H9 (cell line): Measurements from ENCODE around the gene CALR. TPM values are rescaled to one million over a fixed set of nuclear protein-coding genes. Genes with fewer than 3 reads are reported as not detected.

Source experiments
- DNase-seq: peaks from one replicate; pipeline ENCODE4 v3.0.0-alpha.2; 2017
- H2AFZ ChIP-seq: one replicate; pipeline ENCODE4 v1.6.1; 2013; ENCODE audit warnings: mild to moderate bottlenecking, low read length, control low read depth, moderate library complexity
- H2AK5ac ChIP-seq: 2 replicates; pipeline ENCODE4 v1.6.1; 2013; ENCODE audit warnings: low read length, control low read depth, mixed read lengths; ENCODE audit not compliant: insufficient read length
- H2BK120ac ChIP-seq: one replicate; pipeline ENCODE4 v1.6.1; 2013; ENCODE audit warnings: low read depth, mild to moderate bottlenecking, low read length, control low read depth, inconsistent platforms; ENCODE audit not compliant: poor library complexity, severe bottlenecking
- H2BK12ac ChIP-seq: 2 replicates; pipeline ENCODE4 v1.6.1; 2013; ENCODE audit warnings: low read length, control low read depth, mixed read lengths, low read depth; ENCODE audit not compliant: insufficient read length
- H2BK15ac ChIP-seq: 2 replicates; pipeline ENCODE4 v1.6.1; 2013; ENCODE audit warnings: low read depth, low read length, control low read depth
- H2BK20ac ChIP-seq: one replicate; pipeline ENCODE4 v1.6.1; 2013; ENCODE audit warnings: low read depth, mild to moderate bottlenecking, low read length, control low read depth, inconsistent platforms; ENCODE audit not compliant: poor library complexity, severe bottlenecking
- H2BK5ac ChIP-seq: 2 replicates; pipeline ENCODE4 v1.6.1; 2013; ENCODE audit warnings: low read length, control low read depth, mixed read lengths; ENCODE audit not compliant: insufficient read length
- H3K14ac ChIP-seq: 2 replicates; pipeline ENCODE4 v1.6.1; 2013; ENCODE audit warnings: low read length, control low read depth; ENCODE audit not compliant: insufficient read depth
- H3K18ac ChIP-seq: 2 replicates; pipeline ENCODE4 v1.6.1; 2013; ENCODE audit warnings: low read depth, mild to moderate bottlenecking, mixed read lengths, low read length, control low read depth; ENCODE audit not compliant: insufficient read length
- H3K23ac ChIP-seq: 2 replicates; pipeline ENCODE4 v1.6.1; 2013; ENCODE audit warnings: low read length, control low read depth, mixed read lengths, low read depth; ENCODE audit not compliant: insufficient read length
- H3K23me2 ChIP-seq: 2 replicates; pipeline ENCODE4 v1.6.1; 2013; ENCODE audit warnings: low read depth, mild to moderate bottlenecking, mixed read lengths, low read length, control low read depth; ENCODE audit not compliant: insufficient read length, poor library complexity, severe bottlenecking
- H3K27ac ChIP-seq: 2 replicates; pipeline ENCODE4 v1.5.1; 2013; ENCODE audit warnings: low read length, control low read depth, mixed read lengths, low read depth; ENCODE audit not compliant: insufficient read length
- H3K27me3 ChIP-seq: 2 replicates; pipeline ENCODE4 v1.6.1; 2013; ENCODE audit warnings: low read length, control low read depth, inconsistent platforms; ENCODE audit not compliant: insufficient read depth
- H3K4ac ChIP-seq: 2 replicates; pipeline ENCODE4 v1.6.1; 2013; ENCODE audit warnings: low read depth, mild to moderate bottlenecking, control low read depth, inconsistent platforms, low read length, moderate library complexity
- H3K4me1 ChIP-seq: 2 replicates; pipeline ENCODE4 v1.6.1; 2013; ENCODE audit warnings: low read length, control low read depth, inconsistent platforms; ENCODE audit not compliant: insufficient read depth
- H3K4me2 ChIP-seq: 2 replicates; pipeline ENCODE4 v1.6.1; 2013; ENCODE audit warnings: low read length, control low read depth, mixed read lengths; ENCODE audit not compliant: insufficient read length, insufficient read depth
- H3K56ac ChIP-seq: 2 replicates; pipeline ENCODE4 v1.6.1; 2013; ENCODE audit warnings: low read depth, mild to moderate bottlenecking, mixed read lengths, low read length, control low read depth; ENCODE audit not compliant: insufficient read length
- H3K79me1 ChIP-seq: 2 replicates; pipeline ENCODE4 v1.6.1; 2013; ENCODE audit warnings: low read depth, mild to moderate bottlenecking, moderate library complexity, low read length, control low read depth, inconsistent platforms; ENCODE audit not compliant: insufficient read depth, poor library complexity, severe bottlenecking
- H3K79me2 ChIP-seq: 2 replicates; pipeline ENCODE4 v1.6.1; 2013; ENCODE audit warnings: low read length, control low read depth, inconsistent platforms; ENCODE audit not compliant: insufficient read depth
- H3K9ac ChIP-seq: 2 replicates; pipeline ENCODE4 v1.6.1; 2013; ENCODE audit warnings: low read length, control low read depth, mixed read lengths; ENCODE audit not compliant: insufficient read length; ENCODE audit errors: extremely low read depth
- H3K9me3 ChIP-seq: one replicate; pipeline ENCODE4 v1.6.1; 2013; ENCODE audit warnings: low read depth, low read length, inconsistent platforms; ENCODE audit not compliant: control insufficient read depth
- H3T11ph ChIP-seq: one replicate; pipeline ENCODE4 v1.6.1; 2013; ENCODE audit warnings: mild to moderate bottlenecking, low read length, control low read depth, inconsistent platforms
- H4K20me1 ChIP-seq: one replicate; pipeline ENCODE4 v1.6.1; 2013; ENCODE audit not compliant: control insufficient read depth, insufficient read length, insufficient read depth
- H4K5ac ChIP-seq: 2 replicates; pipeline ENCODE4 v1.6.1; 2013; ENCODE audit warnings: low read depth, mild to moderate bottlenecking, mixed read lengths, low read length, control low read depth; ENCODE audit not compliant: insufficient read length
- H4K8ac ChIP-seq: replicated peaks from 2 replicates; pipeline ENCODE4 v1.6.1; 2013; ENCODE audit warnings: low read length, control low read depth, mixed read lengths, low read depth; ENCODE audit not compliant: insufficient read length
- H4K91ac ChIP-seq: 2 replicates; pipeline ENCODE4 v1.6.1; 2013; ENCODE audit warnings: low read depth, mild to moderate bottlenecking, moderate library complexity, mixed read lengths, low read length, control low read depth; ENCODE audit not compliant: insufficient read length
- H3K27ac Mint-ChIP-seq, 3 experiments: 2 replicates in 2 of 3; 3 replicates in 1 of 3; pipeline ENCODE4 v1.8.0; 2020 to 2021; ENCODE audit warnings: mixed read lengths in 3 of 3, mild to moderate bottlenecking in 1 of 3, moderate library complexity in 1 of 3
- H3K27me3 Mint-ChIP-seq: 2 replicates; pipeline ENCODE4 v1.8.0; 2021; ENCODE audit warnings: low read depth, mild to moderate bottlenecking, moderate library complexity, mixed read lengths
- H3K36me3 Mint-ChIP-seq, 3 experiments: 2 replicates in 2 of 3; 3 replicates in 1 of 3; pipeline ENCODE4 v1.8.0; 2020 to 2021; ENCODE audit warnings: low read depth in 3 of 3, mixed read lengths in 3 of 3; ENCODE audit not compliant: insufficient read depth in 1 of 3
- H3K4me1 Mint-ChIP-seq, 2 experiments: 2 replicates each; pipeline ENCODE4 v1.8.0; 2020; ENCODE audit warnings: mixed read lengths in 2 of 2
- H3K4me3 Mint-ChIP-seq, 2 experiments: 2 replicates in 1 of 2; 3 replicates in 1 of 2; pipeline ENCODE4 v1.8.0; 2020 to 2021; ENCODE audit warnings: mild to moderate bottlenecking in 2 of 2, mixed read lengths in 2 of 2, moderate library complexity in 1 of 2
- H3K9me3 Mint-ChIP-seq, 2 experiments: 2 replicates in 1 of 2; 3 replicates in 1 of 2; pipeline ENCODE4 v1.8.0; 2020; ENCODE audit warnings: mild to moderate bottlenecking in 2 of 2, mixed read lengths in 2 of 2, moderate library complexity in 1 of 2
- WGBS: extraction: QIAGEN DNeasy Blood & Tissue Kit; methylation state at CpG from one replicate; pipeline ENCODE4 v1.1.7; 2013; ENCODE audit warnings: missing lambda C conversion rate, low lambda C conversion rate, mixed read lengths; ENCODE audit not compliant: insufficient read length; ENCODE audit errors: extremely low coverage; 5-methylcytosine and 5-hydroxymethylcytosine counted together
- total RNA-seq: library from RNA; stranded (reverse); gene quantifications from 2 replicates; pipeline ENCODE4 v1.2.1, GENCODE V29; 2021
- TF ChIP-seq, protein P1 (sequence below): fragments of 200-600 bp; sonication (generic); conservative IDR thresholded peaks from 3 replicates; pipeline ENCODE4 v1.8.0; 2021; ENCODE audit warnings: antibody characterized with exemption, mild to moderate bottlenecking

Gene CALR
- total RNA-seq, 1 experiment from 2014 or later: 887 TPM

DNA sequence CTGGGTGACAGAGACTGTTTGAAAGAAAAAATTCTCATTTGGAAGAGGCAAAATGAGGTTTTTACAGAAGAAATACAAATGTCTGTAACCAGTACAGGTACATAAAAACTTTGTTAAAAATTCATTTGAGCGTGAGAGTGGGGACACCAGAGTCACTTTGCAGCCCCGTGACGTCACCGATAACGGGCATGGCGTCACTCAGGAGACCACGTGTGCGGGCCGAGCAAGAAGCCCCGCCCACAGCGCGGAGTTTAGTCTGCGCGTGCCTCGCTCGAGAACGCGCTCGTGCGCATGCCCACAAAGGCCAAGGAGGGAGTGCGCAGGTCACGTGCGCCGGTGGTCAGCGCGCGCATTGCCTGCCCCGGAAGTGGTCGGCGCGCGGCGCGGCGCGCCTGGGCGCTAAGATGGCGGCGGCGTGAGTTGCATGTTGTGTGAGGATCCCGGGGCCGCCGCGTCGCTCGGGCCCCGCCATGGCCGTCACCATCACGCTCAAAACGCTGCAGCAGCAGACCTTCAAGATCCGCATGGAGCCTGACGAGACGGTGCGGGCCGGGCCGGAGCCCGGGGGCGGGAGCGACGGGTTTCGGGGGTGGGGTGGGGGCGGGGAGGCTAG, 7.2 kb downstream of the CALR start, which contains the start of gene RAD23A:
RAD23A (plus strand) TSS at position 384 of the 613 bp plus-strand sequence; CDS start at position 471, 87 bp downstream.
- H3K14ac ChIP-seq: peak within 1 kb of the TSS; percentile 94
- H3K36me3 Mint-ChIP-seq: peaks cover 57 to 83% (median 75%) of the 10 kb centered on the region in 3 experiments

More for the DNA sequence above, 7.2 kb downstream of the CALR start, which contains the start of gene RAD23A:
- Histone ChIP-seq H3K79me1 (no peaks in the 10 kb centered on the region), H4K8ac (no peak within 1 kb of the TSS), H3K23me2 (no peaks in the 10 kb centered on the region), H2BK120ac (no peak within 1 kb of the TSS), H3K27me3 (no peaks in the 10 kb centered on the region), H3K18ac (peak within 1 kb of the TSS; percentile 82), H3K23ac (no peak within 1 kb of the TSS), H3K56ac (no peak within 1 kb of the TSS), H3K27ac (peak within 1 kb of the TSS; percentile 42), H2BK20ac (no peak within 1 kb of the TSS), H2AK5ac (no peak within 1 kb of the TSS), H3K9me3 (no peaks in the 10 kb centered on the region), H2BK12ac (no peak within 1 kb of the TSS), H4K20me1 (no peaks in the 10 kb centered on the region), H3K4me2 (peak within 1 kb of the TSS; percentile 96), H2AFZ (no peak within 1 kb of the TSS), H3K9ac (peak within 1 kb of the TSS; percentile 97), H2BK5ac (no peak within 1 kb of the TSS), H3T11ph (no peak within 1 kb of the TSS), H4K91ac (no peak within 1 kb of the TSS), H3K4me1 (no peaks in the 10 kb centered on the region), H4K5ac (no peak within 1 kb of the TSS), H3K4ac (no peak within 1 kb of the TSS), H2BK15ac (no peak within 1 kb of the TSS), H3K79me2 (no peaks in the 10 kb centered on the region; the same call in 1 of the 2 replicates)
- peak; percentile 97 for DNase-seq
- TF ChIP-seq, protein P1, sequence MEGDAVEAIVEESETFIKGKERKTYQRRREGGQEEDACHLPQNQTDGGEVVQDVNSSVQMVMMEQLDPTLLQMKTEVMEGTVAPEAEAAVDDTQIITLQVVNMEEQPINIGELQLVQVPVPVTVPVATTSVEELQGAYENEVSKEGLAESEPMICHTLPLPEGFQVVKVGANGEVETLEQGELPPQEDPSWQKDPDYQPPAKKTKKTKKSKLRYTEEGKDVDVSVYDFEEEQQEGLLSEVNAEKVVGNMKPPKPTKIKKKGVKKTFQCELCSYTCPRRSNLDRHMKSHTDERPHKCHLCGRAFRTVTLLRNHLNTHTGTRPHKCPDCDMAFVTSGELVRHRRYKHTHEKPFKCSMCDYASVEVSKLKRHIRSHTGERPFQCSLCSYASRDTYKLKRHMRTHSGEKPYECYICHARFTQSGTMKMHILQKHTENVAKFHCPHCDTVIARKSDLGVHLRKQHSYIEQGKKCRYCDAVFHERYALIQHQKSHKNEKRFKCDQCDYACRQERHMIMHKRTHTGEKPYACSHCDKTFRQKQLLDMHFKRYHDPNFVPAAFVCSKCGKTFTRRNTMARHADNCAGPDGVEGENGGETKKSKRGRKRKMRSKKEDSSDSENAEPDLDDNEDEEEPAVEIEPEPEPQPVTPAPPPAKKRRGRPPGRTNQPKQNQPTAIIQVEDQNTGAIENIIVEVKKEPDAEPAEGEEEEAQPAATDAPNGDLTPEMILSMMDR: no peak
- WGBS: no CpG with 5 or more reads among the region's 62 CpGs
- no peaks in the 10 kb centered on the region for H3K27me3 Mint-ChIP-seq
- H3K4me1 Mint-ChIP-seq: peaks cover 12 to 25% of the 10 kb centered on the region in 2 experiments
- H3K9me3 Mint-ChIP-seq: 0 out of 5 replicates have a peak, but pooled peaks cover 0 to 3% of the 10 kb centered on the region in 2 experiments
- peak within 1 kb of the TSS; percentile 99 for H3K27ac Mint-ChIP-seq
- peak within 1 kb of the TSS; percentile 79 to 90 for H3K4me3 Mint-ChIP-seq
